ENCODE results near the gene ZNF768. TPM values are rescaled to one million over a fixed set of nuclear protein-coding genes. Genes with fewer than 3 reads are reported as not detected.

The ZNF768 gene
- total and polyA plus RNA-seq, 2 of the 13 experiments (the other 11 are each of a cell fraction or from before 2014, with no cell fraction given): 26.7 to 34.4 TPM

DNA sequence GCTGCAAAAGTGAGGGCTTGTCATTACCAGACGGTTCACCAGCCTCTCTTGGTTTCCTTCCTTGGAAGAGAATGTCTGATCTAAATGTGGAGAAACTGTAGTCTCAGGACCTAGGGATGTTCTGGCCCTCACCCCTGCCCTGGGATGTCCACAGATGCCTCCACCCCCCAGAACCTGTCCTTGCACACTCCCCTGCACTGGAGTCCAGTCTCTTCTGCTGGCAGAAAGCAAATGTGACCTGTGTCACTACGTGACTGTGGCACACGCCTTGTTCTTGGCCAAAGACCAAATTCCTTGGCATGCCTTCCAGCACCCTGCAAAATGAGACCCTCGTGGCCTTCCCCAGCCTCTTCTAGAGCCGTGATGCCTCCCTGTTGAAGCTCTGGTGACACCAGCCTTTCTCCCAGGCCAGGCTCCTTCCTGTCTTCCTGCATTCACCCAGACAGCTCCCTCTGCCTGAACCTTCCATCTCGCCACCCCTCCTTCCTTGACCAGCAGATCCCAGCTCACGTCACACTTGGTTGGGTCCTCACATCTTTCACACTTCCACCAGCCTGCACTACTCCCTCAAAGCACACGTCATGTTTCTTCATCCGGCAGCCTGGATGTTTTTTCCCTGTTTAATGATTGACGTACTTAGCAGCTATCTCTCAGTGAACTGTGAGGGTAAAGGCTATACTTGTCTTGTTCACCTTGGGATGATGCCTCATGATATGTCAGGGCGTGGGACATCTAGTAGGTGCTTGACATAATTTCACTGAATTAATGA lies 4.3 kb downstream of the ZNF768 start (continued):
- TF ChIP-seq ZFP62 (CRISPR knock-in tag; IDR thresholded peaks at IDR 0.05) (no peak), HOXA3 (CRISPR knock-in tag; IDR thresholded peaks at IDR 0.05) (peak; percentile 98), IRF2 (CRISPR knock-in tag; IDR thresholded peaks at IDR 0.05) (0 out of 2 replicates have a peak, but pooled peaks have one; percentile 33), ATF1 (CRISPR knock-in tag; IDR thresholded peaks at IDR 0.05) (peak; percentile 89), ZNF607 (CRISPR knock-in tag; IDR thresholded peaks at IDR 0.05; ENCODE audit: borderline replicate concordance) (peak; percentile 69; the same call in 1 of the 2 replicates), ATF7 (IDR thresholded peaks at IDR 0.05) (peak; percentile 60), ATF7 (CRISPR knock-in tag; IDR thresholded peaks at IDR 0.05) (no peak), BORCS8-MEF2B (CRISPR knock-in tag; IDR thresholded peaks at IDR 0.05) (peak; percentile 90), ARHGAP35 (CRISPR knock-in tag; IDR thresholded peaks at IDR 0.05; ENCODE audit: borderline replicate concordance) (0 out of 2 replicates have a peak, but pooled peaks have one; percentile 40), TCF12 (IDR thresholded peaks at IDR 0.05) (no peak), TCF12 (CRISPR knock-in tag; IDR thresholded peaks at IDR 0.05) (peak; percentile 71; the same call in 1 of the 2 replicates), JUND (CRISPR knock-in tag; IDR thresholded peaks at IDR 0.05) (peak; percentile 76), GABPB1 (CRISPR knock-in tag; IDR thresholded peaks at IDR 0.05) (peak; percentile 75; the same call in 1 of the 2 replicates), ZNF552 (CRISPR knock-in tag; IDR thresholded peaks at IDR 0.05; ENCODE audit: borderline replicate concordance) (peak; percentile 83; the same call in 1 of the 2 replicates), ZSCAN20 (CRISPR knock-in tag; IDR thresholded peaks at IDR 0.05; ENCODE audit: borderline replicate concordance) (no peak), ZNF317 (CRISPR knock-in tag; IDR thresholded peaks at IDR 0.05) (peak; percentile 46; the same call in 1 of the 2 replicates), KLF9 (CRISPR knock-in tag; IDR thresholded peaks at IDR 0.05; ENCODE audit: low read depth) (no peak)
- TF ChIP-seq, protein P1, sequence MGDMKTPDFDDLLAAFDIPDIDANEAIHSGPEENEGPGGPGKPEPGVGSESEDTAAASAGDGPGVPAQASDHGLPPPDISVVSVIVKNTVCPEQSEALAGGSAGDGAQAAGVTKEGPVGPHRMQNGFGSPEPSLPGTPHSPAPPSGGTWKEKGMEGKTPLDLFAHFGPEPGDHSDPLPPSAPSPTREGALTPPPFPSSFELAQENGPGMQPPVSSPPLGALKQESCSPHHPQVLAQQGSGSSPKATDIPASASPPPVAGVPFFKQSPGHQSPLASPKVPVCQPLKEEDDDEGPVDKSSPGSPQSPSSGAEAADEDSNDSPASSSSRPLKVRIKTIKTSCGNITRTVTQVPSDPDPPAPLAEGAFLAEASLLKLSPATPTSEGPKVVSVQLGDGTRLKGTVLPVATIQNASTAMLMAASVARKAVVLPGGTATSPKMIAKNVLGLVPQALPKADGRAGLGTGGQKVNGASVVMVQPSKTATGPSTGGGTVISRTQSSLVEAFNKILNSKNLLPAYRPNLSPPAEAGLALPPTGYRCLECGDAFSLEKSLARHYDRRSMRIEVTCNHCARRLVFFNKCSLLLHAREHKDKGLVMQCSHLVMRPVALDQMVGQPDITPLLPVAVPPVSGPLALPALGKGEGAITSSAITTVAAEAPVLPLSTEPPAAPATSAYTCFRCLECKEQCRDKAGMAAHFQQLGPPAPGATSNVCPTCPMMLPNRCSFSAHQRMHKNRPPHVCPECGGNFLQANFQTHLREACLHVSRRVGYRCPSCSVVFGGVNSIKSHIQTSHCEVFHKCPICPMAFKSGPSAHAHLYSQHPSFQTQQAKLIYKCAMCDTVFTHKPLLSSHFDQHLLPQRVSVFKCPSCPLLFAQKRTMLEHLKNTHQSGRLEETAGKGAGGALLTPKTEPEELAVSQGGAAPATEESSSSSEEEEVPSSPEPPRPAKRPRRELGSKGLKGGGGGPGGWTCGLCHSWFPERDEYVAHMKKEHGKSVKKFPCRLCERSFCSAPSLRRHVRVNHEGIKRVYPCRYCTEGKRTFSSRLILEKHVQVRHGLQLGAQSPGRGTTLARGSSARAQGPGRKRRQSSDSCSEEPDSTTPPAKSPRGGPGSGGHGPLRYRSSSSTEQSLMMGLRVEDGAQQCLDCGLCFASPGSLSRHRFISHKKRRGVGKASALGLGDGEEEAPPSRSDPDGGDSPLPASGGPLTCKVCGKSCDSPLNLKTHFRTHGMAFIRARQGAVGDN (CRISPR knock-in tag; IDR thresholded peaks at IDR 0.05): peak; percentile 97
- TF ChIP-seq, protein P2, sequence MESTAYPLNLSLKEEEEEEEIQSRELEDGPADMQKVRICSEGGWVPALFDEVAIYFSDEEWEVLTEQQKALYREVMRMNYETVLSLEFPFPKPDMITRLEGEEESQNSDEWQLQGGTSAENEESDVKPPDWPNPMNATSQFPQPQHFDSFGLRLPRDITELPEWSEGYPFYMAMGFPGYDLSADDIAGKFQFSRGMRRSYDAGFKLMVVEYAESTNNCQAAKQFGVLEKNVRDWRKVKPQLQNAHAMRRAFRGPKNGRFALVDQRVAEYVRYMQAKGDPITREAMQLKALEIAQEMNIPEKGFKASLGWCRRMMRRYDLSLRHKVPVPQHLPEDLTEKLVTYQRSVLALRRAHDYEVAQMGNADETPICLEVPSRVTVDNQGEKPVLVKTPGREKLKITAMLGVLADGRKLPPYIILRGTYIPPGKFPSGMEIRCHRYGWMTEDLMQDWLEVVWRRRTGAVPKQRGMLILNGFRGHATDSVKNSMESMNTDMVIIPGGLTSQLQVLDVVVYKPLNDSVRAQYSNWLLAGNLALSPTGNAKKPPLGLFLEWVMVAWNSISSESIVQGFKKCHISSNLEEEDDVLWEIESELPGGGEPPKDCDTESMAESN (CRISPR knock-in tag; conservative IDR thresholded peaks at IDR 0.05): 0 out of 2 replicates have a peak, but pooled peaks have one; percentile 40
- TF ChIP-seq, protein P3, sequence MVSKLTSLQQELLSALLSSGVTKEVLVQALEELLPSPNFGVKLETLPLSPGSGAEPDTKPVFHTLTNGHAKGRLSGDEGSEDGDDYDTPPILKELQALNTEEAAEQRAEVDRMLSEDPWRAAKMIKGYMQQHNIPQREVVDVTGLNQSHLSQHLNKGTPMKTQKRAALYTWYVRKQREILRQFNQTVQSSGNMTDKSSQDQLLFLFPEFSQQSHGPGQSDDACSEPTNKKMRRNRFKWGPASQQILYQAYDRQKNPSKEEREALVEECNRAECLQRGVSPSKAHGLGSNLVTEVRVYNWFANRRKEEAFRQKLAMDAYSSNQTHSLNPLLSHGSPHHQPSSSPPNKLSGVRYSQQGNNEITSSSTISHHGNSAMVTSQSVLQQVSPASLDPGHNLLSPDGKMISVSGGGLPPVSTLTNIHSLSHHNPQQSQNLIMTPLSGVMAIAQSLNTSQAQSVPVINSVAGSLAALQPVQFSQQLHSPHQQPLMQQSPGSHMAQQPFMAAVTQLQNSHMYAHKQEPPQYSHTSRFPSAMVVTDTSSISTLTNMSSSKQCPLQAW (CRISPR knock-in tag; IDR thresholded peaks at IDR 0.05): peak; percentile 99
- TF ChIP-seq, protein P4, sequence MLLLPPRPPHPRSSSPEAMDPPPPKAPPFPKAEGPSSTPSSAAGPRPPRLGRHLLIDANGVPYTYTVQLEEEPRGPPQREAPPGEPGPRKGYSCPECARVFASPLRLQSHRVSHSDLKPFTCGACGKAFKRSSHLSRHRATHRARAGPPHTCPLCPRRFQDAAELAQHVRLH (CRISPR knock-in tag; IDR thresholded peaks at IDR 0.05; ENCODE audit: borderline replicate concordance, low read depth): no peak

All from HepG2 (cell line).